GM06990 (cell line): ENCODE measurements around the gene RBM20.
"Not testable (repeated sequence)": the region's sequence is repeated elsewhere in the genome, so short reads cannot be mapped to it uniquely, and the experiment has no call there.

ENCODE experiments used
- DNase-seq: peaks from one replicate; pipeline ENCODE4 v3.0.0-alpha.2; 2011; ENCODE audit not compliant: insufficient read length; ENCODE audit errors: extremely low read depth
- H3K27me3 ChIP-seq: replicated peaks from 2 replicates; pipeline ENCODE4 v1.6.0; 2011; ENCODE audit warnings: low read length; ENCODE audit not compliant: control insufficient read depth, insufficient read depth
- H3K36me3 ChIP-seq: 2 replicates; pipeline ENCODE4 v1.5.1; 2011; ENCODE audit warnings: low read length; ENCODE audit not compliant: control insufficient read depth, insufficient read depth
- H3K4me3 ChIP-seq: replicated peaks from 2 replicates; pipeline ENCODE4 v1.5.1; 2011; ENCODE audit warnings: low read depth, mild to moderate bottlenecking, control low read depth, low read length
- TF ChIP-seq, protein P1 (sequence below): IDR thresholded peaks from 2 replicates; pipeline ENCODE4 v1.5.1; 2011; ENCODE audit warnings: low read length, control low read depth, mild to moderate bottlenecking, inconsistent platforms; ENCODE audit not compliant: insufficient read depth, poor library complexity, severe bottlenecking

Gene RBM20

GRCh38 chr10:110655320-110655719 is 11.2 kb downstream of the RBM20 start:
- TF ChIP-seq, protein P1, sequence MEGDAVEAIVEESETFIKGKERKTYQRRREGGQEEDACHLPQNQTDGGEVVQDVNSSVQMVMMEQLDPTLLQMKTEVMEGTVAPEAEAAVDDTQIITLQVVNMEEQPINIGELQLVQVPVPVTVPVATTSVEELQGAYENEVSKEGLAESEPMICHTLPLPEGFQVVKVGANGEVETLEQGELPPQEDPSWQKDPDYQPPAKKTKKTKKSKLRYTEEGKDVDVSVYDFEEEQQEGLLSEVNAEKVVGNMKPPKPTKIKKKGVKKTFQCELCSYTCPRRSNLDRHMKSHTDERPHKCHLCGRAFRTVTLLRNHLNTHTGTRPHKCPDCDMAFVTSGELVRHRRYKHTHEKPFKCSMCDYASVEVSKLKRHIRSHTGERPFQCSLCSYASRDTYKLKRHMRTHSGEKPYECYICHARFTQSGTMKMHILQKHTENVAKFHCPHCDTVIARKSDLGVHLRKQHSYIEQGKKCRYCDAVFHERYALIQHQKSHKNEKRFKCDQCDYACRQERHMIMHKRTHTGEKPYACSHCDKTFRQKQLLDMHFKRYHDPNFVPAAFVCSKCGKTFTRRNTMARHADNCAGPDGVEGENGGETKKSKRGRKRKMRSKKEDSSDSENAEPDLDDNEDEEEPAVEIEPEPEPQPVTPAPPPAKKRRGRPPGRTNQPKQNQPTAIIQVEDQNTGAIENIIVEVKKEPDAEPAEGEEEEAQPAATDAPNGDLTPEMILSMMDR = no peak

GRCh38 chr10:110656612-110657011 is 12.5 kb downstream of the RBM20 start:
- Histone ChIP-seq H3K4me3 (no peak overlapping the region), H3K27me3 (no peaks in the 10 kb centered on the region), H3K36me3 (no peaks in the 10 kb centered on the region)
- TF ChIP-seq, protein P1 = no peak
- no peak for DNase-seq

More at GRCh38 chr10:110655320-110655719, 11.2 kb downstream of the RBM20 start:
- Histone ChIP-seq H3K36me3 (no peaks in the 10 kb centered on the region), H3K27me3 (no peaks in the 10 kb centered on the region), H3K4me3 (no peak overlapping the region)
- no peak for DNase-seq

DNA sequence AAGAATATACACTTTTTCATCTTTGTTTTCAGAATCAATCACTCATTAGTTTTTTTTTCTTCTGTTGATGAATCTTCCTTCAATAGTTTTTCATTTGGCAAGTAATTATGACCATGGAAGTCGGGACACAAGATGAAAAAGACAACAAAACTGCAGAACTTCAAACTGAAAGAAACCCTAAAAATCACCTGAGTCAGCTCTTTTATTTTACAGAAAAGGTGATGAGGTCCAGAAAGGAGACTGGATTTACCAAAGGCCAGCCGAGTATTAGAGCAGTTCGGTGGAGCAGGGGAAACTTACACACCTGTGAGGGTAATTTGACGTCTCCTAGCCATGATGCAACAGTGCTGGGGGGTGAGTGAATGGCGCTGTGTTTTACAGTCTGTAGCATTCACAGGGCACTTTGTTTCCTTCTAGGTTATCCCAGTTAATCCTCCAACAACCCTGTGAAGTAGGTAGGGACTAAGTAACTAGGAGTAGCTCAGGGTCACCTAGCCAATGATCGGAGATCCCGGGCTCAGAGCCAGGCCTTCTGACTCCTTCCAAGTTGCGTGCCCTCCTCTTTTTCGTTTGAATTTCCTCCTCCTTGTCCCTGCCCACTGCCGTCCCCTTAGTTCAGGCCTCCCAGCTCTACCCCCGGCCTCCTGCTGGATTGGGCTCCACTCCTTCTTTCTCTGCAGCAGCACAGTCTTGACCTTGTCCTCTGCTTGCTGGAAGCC is 14.0 kb downstream of the RBM20 start:
- TF ChIP-seq, protein P1 = no peak
- H3K4me3 ChIP-seq = no peak overlapping the region
- DNase-seq = no peak
- no peaks in the 10 kb centered on the region for H3K36me3 ChIP-seq
- no peaks in the 10 kb centered on the region for H3K27me3 ChIP-seq

GRCh38 chr10:110659558-110659957 is 15.4 kb downstream of the RBM20 start:
- Histone ChIP-seq H3K27me3 (no peaks in the 10 kb centered on the region), H3K4me3 (no peak overlapping the region), H3K36me3 (no peaks in the 10 kb centered on the region)
- TF ChIP-seq, protein P1 = no peak
- no peak for DNase-seq

DNA sequence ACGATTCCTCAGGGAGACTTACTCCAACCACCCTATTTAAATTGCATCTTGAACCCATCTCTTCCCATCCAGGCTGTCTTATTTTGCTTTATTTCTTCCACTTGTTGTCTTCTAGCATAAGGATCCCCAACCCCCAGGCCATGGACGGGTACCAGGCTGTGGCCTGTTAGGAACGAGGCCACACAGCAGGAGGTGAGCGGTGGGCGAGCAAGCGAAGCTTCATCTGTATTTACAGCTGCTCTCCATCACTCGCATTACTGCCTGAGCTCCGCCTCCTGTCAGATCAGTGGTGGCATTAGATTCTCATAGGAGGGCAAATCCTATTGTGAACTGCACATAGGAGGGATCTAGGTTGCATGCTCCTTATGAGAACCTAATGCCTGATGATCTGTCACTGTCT is 16.2 kb downstream of the RBM20 start:
- H3K36me3 ChIP-seq, H3K4me3 ChIP-seq, DNase-seq, H3K27me3 ChIP-seq: not testable (repeated sequence)

DNA sequence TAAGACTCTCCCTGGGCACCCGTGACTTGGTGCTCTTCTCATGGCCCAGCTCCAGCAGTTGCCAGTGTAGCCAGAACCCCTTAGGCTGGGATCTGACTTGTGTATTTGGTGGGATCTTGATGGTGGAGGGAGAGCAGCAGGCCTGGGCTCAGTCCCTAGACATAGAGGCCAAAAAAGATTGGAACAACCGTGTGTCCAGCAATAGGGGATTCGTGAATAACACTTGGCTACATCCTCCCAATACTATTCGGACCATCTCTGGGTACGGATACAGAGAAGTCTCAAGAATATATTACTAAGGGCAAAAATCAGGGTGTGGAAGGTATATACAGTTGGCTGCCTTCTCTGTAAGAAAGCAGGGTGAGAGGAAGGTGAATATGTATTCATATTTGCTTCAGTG is 17.2 kb downstream of the RBM20 start:
- H3K4me3 ChIP-seq = no peak overlapping the region
- H3K27me3 ChIP-seq = no peaks in the 10 kb centered on the region
- H3K36me3 ChIP-seq = no peaks in the 10 kb centered on the region
- DNase-seq = no peak
- TF ChIP-seq, protein P1 = no peak
